Measurements from ENCODE around the gene DMKN.
A peak's percentile ranks its signal among the peaks of the same experiment; 100 is the strongest.
"Not testable (repeated sequence)": the region's sequence is repeated elsewhere in the genome, so short reads cannot be mapped to it uniquely, and the experiment has no call there.

DMKN gene

DNA sequence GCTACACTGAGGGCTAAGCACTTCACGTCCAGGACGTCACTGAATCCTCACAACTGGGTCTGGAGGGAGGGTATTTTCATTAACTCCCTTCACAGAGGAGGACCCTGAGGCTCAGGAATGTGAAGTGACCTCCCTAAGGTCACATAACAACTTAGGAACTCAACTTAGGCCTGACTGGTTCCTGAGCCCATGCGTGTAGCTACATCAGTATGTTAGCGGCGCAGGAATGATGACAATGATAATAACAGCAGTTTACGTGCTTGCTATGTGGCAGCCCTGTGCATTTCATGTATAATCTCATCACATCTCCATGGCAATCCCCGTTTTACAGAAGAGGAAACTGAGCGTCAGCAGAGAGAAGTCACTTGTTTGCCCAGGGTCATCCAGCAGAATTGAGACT lies 41.5 kb downstream of the DMKN start:
- H3F3A ChIP-seq (ENCODE audit: low read depth), result no peaks in the 10 kb centered on the region
- H3K4me3 ChIP-seq (ENCODE audit: low read length, poor library complexity, severe bottlenecking), result no peak overlapping the region
- H3K9me2 ChIP-seq (replicated peaks; ENCODE audit: low read depth, low read length), result no peaks in the 10 kb centered on the region
- no peak overlapping the region for H3K4me2 ChIP-seq (ENCODE audit: low read depth, low read length, poor library complexity, severe bottlenecking)
- no peaks in the 10 kb centered on the region for H3K27me3 ChIP-seq (ENCODE audit: insufficient read depth, low read length, poor library complexity, severe bottlenecking)
- TF ChIP-seq EZH2phosphoT487 (IDR thresholded peaks at IDR 0.05; ENCODE audit: borderline replicate concordance), result no peak
- TF ChIP-seq, protein P1, sequence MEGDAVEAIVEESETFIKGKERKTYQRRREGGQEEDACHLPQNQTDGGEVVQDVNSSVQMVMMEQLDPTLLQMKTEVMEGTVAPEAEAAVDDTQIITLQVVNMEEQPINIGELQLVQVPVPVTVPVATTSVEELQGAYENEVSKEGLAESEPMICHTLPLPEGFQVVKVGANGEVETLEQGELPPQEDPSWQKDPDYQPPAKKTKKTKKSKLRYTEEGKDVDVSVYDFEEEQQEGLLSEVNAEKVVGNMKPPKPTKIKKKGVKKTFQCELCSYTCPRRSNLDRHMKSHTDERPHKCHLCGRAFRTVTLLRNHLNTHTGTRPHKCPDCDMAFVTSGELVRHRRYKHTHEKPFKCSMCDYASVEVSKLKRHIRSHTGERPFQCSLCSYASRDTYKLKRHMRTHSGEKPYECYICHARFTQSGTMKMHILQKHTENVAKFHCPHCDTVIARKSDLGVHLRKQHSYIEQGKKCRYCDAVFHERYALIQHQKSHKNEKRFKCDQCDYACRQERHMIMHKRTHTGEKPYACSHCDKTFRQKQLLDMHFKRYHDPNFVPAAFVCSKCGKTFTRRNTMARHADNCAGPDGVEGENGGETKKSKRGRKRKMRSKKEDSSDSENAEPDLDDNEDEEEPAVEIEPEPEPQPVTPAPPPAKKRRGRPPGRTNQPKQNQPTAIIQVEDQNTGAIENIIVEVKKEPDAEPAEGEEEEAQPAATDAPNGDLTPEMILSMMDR (conservative IDR thresholded peaks at IDR 0.05; ENCODE audit: low read length), result no peak
- H3K9me3 ChIP-seq (ENCODE audit: insufficient read depth, low read depth, low read length), result no peaks in the 10 kb centered on the region
- no peaks in the 10 kb centered on the region for H3K36me3 ChIP-seq (ENCODE audit: insufficient read depth, low read length)
- H3K79me2 ChIP-seq (ENCODE audit: insufficient read depth, low read length), result no peaks in the 10 kb centered on the region
- H3K4me1 ChIP-seq (ENCODE audit: insufficient read depth, low read length, poor library complexity, severe bottlenecking), result peaks cover 12% of the 10 kb centered on the region
- H2AFZ ChIP-seq (ENCODE audit: low read length), result no peak overlapping the region
- H3K9ac ChIP-seq (ENCODE audit: low read depth, low read length, poor library complexity, severe bottlenecking), result no peak overlapping the region
- no peaks in the 10 kb centered on the region for H4K20me1 ChIP-seq (ENCODE audit: insufficient read depth, low read length, poor library complexity, severe bottlenecking)

DNA sequence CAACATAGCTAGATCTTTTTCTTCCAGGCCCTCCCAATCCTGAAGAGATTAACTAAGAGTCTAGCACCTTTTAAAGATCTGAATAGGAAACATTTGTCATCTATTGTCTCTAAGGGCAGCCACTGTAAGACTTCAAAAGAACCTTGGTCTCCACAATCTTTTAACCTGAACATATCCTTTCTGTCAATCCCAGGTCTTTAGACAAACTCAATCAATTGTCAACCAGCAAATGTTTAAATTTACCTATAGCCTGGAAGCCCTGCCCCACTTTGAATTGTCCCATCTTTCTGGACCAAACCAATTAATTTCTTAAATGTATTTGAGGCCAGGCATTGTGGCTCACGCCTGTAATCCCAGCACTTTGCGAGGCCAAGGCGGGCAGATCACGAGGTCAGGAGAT lies 42.4 kb downstream of the DMKN start:
- H3K4me1 ChIP-seq (ENCODE audit: insufficient read depth, low read length, poor library complexity, severe bottlenecking), result peaks cover 18% of the 10 kb centered on the region
- not testable (repeated sequence) for H3K79me2 ChIP-seq (ENCODE audit: insufficient read depth, low read length); H4K20me1 ChIP-seq (ENCODE audit: insufficient read depth, low read length, poor library complexity, severe bottlenecking); H3K9ac ChIP-seq (ENCODE audit: low read depth, low read length, poor library complexity, severe bottlenecking); H2AFZ ChIP-seq (ENCODE audit: low read length); H3K4me3 ChIP-seq (ENCODE audit: low read length, poor library complexity, severe bottlenecking); H3K9me3 ChIP-seq (ENCODE audit: insufficient read depth, low read depth, low read length); H3K36me3 ChIP-seq (ENCODE audit: insufficient read depth, low read length); H3K9me2 ChIP-seq (replicated peaks; ENCODE audit: low read depth, low read length); H3K4me2 ChIP-seq (ENCODE audit: low read depth, low read length, poor library complexity, severe bottlenecking); H3K27me3 ChIP-seq (ENCODE audit: insufficient read depth, low read length, poor library complexity, severe bottlenecking); H3F3A ChIP-seq (ENCODE audit: low read depth)

DNA sequence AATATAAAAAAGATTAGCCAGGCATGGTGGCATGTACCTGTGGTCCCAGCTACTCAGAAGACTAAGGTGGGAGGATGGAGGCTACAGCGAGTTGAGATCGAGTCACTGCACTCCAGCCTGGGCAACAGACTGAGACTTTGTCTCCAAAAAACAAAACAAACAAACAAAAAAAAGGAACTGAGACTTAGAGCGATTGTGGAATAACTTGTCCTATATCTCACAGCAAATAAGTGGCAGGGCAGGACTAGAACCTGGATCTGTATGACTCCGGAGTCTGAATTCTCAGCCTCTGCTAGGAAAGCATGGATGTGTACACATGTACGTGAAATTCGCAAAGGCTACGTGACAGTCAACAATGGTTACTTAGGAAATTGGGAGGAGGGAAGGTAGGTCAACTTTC lies 43.3 kb downstream of the DMKN start:
- TF ChIP-seq, protein P1 (conservative IDR thresholded peaks at IDR 0.05; ENCODE audit: low read length), result no peak
- TF ChIP-seq EZH2phosphoT487 (IDR thresholded peaks at IDR 0.05; ENCODE audit: borderline replicate concordance), result no peak
- Histone ChIP-seq H3K4me1 (ENCODE audit: insufficient read depth, low read length, poor library complexity, severe bottlenecking) (peaks cover 24% of the 10 kb centered on the region), H3K27me3 (ENCODE audit: insufficient read depth, low read length, poor library complexity, severe bottlenecking) (no peaks in the 10 kb centered on the region), H3K9me3 (ENCODE audit: insufficient read depth, low read depth, low read length) (no peaks in the 10 kb centered on the region), H3K4me2 (ENCODE audit: low read depth, low read length, poor library complexity, severe bottlenecking) (no peak overlapping the region), H3F3A (ENCODE audit: low read depth) (no peaks in the 10 kb centered on the region), H3K9me2 (replicated peaks; ENCODE audit: low read depth, low read length) (no peaks in the 10 kb centered on the region), H4K20me1 (ENCODE audit: insufficient read depth, low read length, poor library complexity, severe bottlenecking) (no peaks in the 10 kb centered on the region), H3K4me3 (ENCODE audit: low read length, poor library complexity, severe bottlenecking) (no peak overlapping the region), H3K36me3 (ENCODE audit: insufficient read depth, low read length) (no peaks in the 10 kb centered on the region), H3K79me2 (ENCODE audit: insufficient read depth, low read length) (no peaks in the 10 kb centered on the region), H3K9ac (ENCODE audit: low read depth, low read length, poor library complexity, severe bottlenecking) (no peak overlapping the region), H2AFZ (ENCODE audit: low read length) (no peak overlapping the region)

DNA sequence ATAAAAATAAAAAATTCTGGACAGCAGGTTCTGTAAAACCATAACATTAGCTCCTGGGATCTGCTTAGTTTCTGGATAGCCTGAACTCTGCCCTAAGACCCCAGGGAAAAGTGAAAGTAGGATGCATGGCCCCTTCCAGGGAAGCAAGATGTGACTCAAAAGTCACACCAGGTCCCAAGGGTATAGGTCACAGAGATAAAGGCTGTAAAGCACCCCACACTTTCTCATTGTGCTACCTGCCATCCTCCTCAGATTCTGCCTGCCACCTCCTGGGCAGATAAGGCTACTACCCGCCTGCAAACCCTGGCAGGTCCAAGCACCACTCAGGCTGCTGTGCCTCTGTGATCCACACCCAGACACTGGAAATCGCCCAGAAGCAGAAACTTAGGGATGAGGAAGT lies 44.8 kb downstream of the DMKN start:
- Histone ChIP-seq H3K4me3 (ENCODE audit: low read length, poor library complexity, severe bottlenecking) (no peak overlapping the region), H3K9me2 (replicated peaks; ENCODE audit: low read depth, low read length) (no peaks in the 10 kb centered on the region), H3K4me1 (ENCODE audit: insufficient read depth, low read length, poor library complexity, severe bottlenecking) (peaks cover 39% of the 10 kb centered on the region), H2AFZ (ENCODE audit: low read length) (no peak overlapping the region), H3K79me2 (ENCODE audit: insufficient read depth, low read length) (no peaks in the 10 kb centered on the region), H3K36me3 (ENCODE audit: insufficient read depth, low read length) (no peaks in the 10 kb centered on the region), H3K9me3 (ENCODE audit: insufficient read depth, low read depth, low read length) (no peaks in the 10 kb centered on the region), H3K27me3 (ENCODE audit: insufficient read depth, low read length, poor library complexity, severe bottlenecking) (no peaks in the 10 kb centered on the region), H3K4me2 (ENCODE audit: low read depth, low read length, poor library complexity, severe bottlenecking) (peak overlapping the region; percentile 24), H4K20me1 (ENCODE audit: insufficient read depth, low read length, poor library complexity, severe bottlenecking) (no peaks in the 10 kb centered on the region), H3K9ac (ENCODE audit: low read depth, low read length, poor library complexity, severe bottlenecking) (no peak overlapping the region), H3F3A (ENCODE audit: low read depth) (peaks cover under 1% of the 10 kb centered on the region; the same call in 1 of the 2 replicates)
- no peak for TF ChIP-seq EZH2phosphoT487 (IDR thresholded peaks at IDR 0.05; ENCODE audit: borderline replicate concordance)
- TF ChIP-seq, protein P1 (conservative IDR thresholded peaks at IDR 0.05; ENCODE audit: low read length), result peak; percentile 86
